Right renal cortex interstitium (tissue), 3 donors: ENCODE measurements around the gene DCUN1D5. TPM values are rescaled to one million over a fixed set of nuclear protein-coding genes. Genes with fewer than 3 reads are reported as not detected.

Experiments
- DNase-seq, 3 donors: peaks; one replicate each; pipeline ENCODE4 v3.0.0-alpha.2; 2013; ENCODE audit warnings: low read depth in 3 of 3, low spot score in 2 of 3
- polyA plus RNA-seq, 3 donors: library from polyadenylated mRNA; unstranded; fragments of 120-200 nt; gene quantifications; one replicate each; pipeline ENCODE4 v1.2.1, GENCODE V29; 2013; ENCODE audit not compliant: insufficient read length in 3 of 3

Gene DCUN1D5
- 10 to 100 TPM; 37.9 to 39.3 (median 38.7) TPM for polyA plus RNA-seq

- DNase-seq = peak; percentile 88 to 89 (median 89)
Measured at GRCh38 chr11:103091801-103092524, at the start of gene DCUN1D5. Gene DCUN1D5, minus strand, starts transcription at chr11:103092160. Its CDS starts 288 bp downstream, at chr11:103091872.

DNA sequence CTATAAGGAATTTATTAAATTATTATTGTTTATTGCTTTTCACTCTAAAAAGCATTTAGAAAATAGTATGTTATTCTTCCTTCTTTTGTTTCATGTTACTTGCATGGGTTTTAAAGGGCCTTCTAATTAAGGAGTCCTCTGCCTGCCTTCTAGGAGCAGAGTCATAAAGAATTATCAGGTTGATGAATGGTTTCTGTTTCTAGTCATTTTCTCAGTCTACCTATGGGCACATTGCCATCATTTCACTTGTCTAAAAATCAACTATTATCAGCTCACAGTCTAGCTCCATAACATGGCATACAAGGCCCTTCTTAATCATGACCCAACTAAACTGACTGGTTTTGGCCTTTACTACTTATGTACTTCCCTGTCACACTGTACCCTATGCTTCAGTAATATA, 33.5 kb upstream of the DCUN1D5 start:
- DNase-seq = no peak

GRCh38 chr11:103114836-103115235, 22.9 kb upstream of the DCUN1D5 start:
- no peak for DNase-seq

DNA sequence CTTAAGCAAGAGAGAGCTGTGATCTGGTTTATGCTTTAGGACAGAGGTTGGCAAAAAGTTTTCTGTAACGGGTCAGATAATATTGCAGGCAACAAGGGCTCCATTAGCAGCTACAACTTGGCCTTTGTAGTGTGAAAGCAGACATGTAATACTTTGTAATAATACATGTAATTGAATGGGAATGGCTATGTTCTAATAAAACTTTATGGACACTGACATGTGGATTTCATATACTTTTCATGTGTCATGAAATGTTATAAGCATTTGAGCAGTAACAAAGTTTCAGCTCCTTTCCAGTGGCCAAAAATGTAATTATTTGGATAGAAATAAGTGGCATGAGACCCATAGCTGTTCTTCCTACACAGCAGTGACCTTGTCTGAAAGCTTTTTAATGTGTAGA, 20.4 kb upstream of the DCUN1D5 start:
- DNase-seq = no peak

GRCh38 chr11:103111400-103111799, 19.4 kb upstream of the DCUN1D5 start:
- DNase-seq = no peak

DNA sequence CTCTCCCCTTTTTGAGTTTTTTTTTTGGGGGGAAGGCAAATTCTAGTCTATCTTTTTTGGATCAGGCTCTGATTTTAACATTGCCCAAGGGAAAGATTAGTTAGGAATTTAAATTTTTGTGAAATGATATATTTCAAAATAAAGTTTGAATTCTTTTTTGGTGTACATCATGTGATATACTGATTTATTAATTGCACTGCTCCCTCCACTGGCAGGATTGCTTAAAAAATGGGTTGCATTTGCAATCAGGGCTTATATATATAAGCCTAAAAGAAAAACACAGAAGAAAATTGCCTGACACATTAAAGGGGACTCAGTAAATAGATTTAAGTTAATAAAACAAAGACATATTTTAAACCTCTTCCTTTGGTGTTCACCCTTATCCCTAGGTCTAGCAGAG, 18.4 kb upstream of the DCUN1D5 start:
- no peak for DNase-seq

DNA sequence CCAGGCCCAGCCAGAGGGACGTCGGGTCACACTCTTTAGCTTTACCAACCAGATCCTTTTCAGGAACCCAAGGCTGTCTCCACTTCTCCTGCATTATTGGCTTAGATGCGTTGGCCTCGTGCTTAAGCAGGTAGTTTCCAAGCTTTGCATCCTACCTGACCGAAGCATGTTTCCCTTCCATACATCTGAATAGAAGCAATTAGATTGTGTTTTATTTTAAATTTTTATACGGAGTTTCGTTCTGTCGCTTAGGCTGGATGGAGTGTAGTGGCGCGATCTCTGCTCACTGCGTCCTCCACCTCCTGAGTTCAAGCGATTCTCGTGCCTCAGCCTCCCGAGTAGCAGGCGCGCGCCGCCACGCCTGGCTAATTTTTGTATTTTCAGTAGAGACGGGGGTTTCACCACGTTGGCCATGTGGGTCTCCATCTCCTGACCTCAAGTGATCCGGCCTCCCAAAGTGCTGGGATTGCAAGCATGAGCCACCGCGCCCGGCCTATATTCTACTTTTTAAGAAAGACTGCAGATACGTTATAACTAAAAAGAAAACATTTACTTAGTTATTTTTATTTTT, 17.9 kb upstream of the DCUN1D5 start:
- no peak for DNase-seq

DNA sequence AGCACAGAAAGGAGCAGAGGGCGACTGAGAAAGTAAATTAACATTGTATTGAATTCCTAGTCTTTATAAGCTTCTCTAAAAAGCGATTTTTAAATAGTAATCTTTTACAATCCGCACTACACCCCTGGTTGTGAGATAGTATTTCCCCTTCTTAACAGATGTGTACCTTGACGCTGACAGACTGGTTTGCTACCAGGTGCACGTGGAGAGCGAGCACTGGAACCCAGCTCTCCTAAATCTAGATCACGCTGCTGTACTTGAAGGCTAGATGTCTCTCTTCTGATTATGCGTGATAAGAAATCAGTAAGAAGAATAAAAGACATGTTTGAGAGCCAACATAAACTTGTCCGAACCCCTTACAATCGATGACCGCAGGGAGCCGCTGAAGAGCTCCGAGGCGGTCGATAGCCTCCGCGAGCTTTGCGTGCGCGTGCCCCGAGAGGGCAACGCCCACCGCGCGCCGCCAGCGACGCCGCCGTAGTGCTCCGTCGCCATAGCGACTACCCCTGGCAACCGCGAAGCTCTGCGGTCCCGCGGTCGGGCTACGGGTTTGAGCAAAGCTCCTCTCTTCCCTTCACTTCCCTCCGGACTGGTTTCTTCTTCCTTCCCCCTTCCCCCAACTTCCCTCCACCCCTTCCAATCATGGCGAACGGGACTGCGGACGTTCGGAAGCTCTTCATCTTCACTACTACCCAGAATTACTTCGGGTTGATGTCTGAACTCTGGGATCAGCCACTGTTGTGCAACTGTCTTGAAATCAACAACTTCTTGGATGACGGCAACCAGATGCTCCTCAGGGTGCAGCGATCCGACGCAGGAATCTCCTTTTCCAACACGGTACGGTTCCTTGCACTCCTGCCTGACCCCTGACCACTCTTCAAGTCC, 17.2 kb upstream of the DCUN1D5 start, which contains the start of gene DYNC2H1:
Gene DYNC2H1, plus strand, starts transcription at position 494 of the 885 bp plus-strand sequence. Its CDS starts 149 bp downstream, at position 643.
- DNase-seq = peak; percentile 81 to 86 (median 83)

DNA sequence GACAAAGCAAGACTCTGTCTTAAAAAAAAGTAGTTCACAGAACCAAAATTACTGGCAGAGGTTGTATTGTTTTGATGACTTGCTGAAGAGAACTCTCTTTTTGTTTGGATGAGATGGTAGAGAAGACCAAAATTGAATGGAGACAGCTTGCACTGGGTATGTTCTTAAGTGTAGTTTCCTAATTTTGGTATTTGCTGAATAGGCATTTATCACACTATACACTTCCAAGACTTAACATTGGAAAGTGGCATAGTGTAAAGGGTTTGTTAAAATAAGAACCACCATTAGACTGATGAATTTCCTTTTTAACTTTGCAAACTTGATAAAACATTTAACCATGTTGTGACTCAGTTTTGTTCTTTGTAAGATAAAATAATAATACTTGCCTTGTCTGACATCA, 5.3 kb upstream of the DCUN1D5 start:
- DNase-seq = no peak

GRCh38 chr11:103091064-103091800, 728 bp downstream of the DCUN1D5 start:
- peak in 1 of 3 donors; percentile 13 for DNase-seq

DNA sequence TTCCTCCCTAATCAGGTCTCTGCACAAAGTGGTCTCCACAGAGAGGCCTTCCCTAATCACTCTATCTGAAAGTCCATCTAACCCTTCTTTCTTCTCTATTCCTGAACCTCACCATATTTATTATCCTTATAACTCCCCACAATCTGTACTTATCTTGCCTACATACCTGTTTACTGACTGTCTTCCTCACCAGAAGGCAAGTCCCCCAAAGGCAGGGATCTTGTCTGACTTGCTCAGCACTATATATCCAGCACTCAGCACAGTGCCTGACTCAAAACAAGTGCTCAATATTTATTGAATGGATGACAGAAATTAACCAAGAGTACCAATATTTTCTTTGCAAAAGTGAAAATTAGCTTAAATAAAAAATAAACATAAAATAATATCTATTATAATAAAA, 5.5 kb downstream of the DCUN1D5 start:
- no peak for DNase-seq

GRCh38 chr11:103085758-103086365, 6.1 kb downstream of the DCUN1D5 start:
- no peak for DNase-seq

- DNase-seq = no peak
Measured at GRCh38 chr11:103079833-103080232, 12.1 kb downstream of the DCUN1D5 start.

- DNase-seq = no peak
Measured at GRCh38 chr11:103078710-103079109, 13.2 kb downstream of the DCUN1D5 start.

GRCh38 chr11:103077554-103077953, 14.4 kb downstream of the DCUN1D5 start:
- no peak for DNase-seq

GRCh38 chr11:103076361-103076760, 15.6 kb downstream of the DCUN1D5 start:
- no peak for DNase-seq

DNA sequence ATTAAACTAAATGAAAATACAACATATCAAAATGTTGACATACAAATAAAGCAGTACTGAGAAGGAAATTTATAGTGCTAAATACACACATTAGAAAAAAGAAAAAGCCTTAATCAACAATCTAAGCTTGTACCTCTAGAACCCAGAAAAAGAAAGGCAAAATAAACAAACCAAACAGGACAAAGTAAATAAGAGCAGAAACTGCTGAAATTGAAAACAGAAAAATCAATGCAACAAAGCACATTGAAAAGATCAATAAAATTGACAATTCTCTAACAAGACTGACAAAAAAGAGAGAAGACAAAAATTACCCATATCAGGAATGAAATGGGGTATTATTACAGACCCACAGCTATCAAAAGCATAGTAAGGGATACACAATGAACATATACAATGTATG, 21.0 kb downstream of the DCUN1D5 start:
- no peak for DNase-seq

DNA sequence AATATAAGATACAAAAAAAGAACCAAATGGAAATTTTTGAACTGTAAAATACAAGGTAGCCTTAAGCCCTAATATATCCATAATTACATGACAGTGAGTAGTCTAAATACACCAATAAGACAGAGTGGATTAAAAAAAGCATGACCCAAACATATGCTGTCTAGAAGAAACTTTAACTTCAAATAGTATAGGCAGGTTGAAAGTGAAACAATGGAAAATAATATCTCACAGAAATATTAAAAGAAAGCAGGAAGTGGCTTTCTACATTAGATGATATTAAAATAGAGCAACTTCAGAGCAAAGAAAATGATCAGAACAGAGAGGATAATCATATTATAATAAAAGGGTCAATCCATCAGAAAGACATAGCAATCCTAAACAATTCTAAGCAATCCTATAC, 21.8 kb downstream of the DCUN1D5 start:
- no peak for DNase-seq

DNA sequence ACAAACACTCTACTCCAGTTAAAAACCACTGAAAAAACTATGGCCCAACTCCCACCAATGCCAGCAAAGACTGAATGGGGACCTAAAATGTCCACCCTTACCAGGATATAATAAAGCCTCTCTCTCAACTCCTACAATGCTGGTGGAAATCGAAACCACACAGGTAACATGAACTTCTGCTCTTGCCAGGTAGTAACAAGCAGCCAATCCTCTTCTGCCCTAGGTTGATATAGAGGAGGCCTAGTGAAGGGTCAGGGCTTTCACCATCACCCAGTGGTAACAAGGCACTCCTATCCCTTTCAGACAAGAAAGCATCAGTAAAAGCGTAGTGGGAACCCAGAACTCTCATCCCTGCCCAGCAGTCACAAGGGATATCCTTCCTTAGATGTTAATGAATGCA, 22.6 kb downstream of the DCUN1D5 start:
- DNase-seq = no peak

DNA sequence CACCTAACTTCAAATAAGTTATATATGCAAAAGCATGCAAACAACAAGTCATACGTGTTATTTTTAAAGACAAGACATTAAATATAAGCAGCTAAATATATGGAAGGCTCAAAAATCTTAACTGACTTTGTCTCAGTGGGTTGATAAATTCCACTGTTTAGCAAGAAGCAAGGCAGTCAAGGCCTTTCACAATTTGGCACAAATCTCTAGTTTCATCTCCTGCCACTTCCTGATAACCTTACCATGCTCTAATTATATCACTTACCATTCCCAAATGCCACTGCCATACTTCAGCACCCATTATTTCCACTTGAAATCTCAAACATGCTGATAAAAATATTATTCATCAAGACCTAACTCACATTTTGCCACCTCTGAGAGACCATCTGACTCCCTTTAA, 24.8 kb downstream of the DCUN1D5 start:
- DNase-seq = no peak
